ENCODE data around the gene INSIG1.

INSIG1 gene

DNA sequence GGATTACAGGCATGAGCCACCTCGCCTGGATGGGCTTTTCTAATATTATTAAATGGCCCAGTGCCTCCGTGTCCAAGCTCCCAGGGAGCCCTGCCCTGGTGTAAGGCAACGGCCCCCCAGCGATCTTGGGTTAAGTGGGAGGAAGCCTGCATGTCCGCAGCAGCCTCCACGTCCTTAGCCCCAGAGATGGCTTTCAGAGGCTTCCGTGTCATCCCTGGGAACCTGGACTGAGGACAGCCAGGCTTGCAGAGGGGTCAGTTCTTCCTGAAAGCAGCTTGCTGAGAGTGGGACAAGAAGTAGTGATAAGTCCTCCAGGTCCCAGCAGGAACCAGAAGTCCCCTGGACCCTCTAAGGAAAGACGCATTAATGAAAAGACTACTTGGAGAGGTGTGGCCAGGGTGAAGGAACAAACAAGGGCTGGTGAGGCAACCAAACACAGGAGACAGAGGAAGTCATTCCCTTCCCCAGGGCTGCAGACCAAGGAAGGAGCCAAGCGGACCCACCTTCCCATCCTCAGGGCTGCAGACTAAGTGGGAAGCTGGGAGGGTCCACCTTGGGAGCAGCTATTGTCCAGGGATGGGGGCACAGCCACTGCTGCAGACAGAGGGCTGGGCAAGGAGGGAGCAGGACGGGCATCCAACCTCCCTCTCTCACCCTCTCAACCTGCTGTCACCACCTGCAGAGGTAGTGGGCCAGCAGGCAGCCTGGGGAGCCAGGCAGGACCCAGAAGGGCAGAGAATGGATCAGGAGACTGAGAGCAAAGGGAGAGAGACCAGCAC lies 13.0 kb upstream of the INSIG1 start:
- TF ChIP-seq, protein P1, sequence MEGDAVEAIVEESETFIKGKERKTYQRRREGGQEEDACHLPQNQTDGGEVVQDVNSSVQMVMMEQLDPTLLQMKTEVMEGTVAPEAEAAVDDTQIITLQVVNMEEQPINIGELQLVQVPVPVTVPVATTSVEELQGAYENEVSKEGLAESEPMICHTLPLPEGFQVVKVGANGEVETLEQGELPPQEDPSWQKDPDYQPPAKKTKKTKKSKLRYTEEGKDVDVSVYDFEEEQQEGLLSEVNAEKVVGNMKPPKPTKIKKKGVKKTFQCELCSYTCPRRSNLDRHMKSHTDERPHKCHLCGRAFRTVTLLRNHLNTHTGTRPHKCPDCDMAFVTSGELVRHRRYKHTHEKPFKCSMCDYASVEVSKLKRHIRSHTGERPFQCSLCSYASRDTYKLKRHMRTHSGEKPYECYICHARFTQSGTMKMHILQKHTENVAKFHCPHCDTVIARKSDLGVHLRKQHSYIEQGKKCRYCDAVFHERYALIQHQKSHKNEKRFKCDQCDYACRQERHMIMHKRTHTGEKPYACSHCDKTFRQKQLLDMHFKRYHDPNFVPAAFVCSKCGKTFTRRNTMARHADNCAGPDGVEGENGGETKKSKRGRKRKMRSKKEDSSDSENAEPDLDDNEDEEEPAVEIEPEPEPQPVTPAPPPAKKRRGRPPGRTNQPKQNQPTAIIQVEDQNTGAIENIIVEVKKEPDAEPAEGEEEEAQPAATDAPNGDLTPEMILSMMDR (IDR thresholded peaks at IDR 0.05; ENCODE audit: control insufficient read depth, extremely low read depth, insufficient read depth): no peak
- no peak for DNase-seq (ENCODE audit: low read depth)
- no peak overlapping the region for H3K4me3 ChIP-seq (ENCODE audit: low read depth, low read length)

DNA sequence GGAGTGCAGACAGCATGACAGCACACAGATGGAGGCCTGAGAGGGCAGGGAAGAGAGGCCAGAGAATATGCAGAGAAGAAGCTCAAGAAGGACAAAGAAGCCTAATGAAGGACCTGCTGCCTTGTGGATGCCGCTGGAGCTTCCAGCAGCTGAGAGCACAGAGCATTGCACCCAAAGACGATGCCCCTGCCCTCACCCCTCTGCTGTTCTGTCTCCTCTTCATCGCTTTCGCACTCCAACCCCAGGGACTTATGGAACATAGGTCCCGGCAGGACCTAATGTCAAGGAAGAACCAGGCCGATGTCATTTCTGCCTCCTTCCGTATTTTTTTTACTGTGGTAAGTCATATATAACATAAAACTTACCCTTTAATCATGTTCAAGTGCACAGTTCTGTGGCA lies 12.3 kb upstream of the INSIG1 start:
- DNase-seq (ENCODE audit: low read depth): no peak
- no peak overlapping the region for H3K4me3 ChIP-seq (ENCODE audit: low read depth, low read length)
- TF ChIP-seq, protein P1 (IDR thresholded peaks at IDR 0.05; ENCODE audit: control insufficient read depth, extremely low read depth, insufficient read depth): no peak

DNA sequence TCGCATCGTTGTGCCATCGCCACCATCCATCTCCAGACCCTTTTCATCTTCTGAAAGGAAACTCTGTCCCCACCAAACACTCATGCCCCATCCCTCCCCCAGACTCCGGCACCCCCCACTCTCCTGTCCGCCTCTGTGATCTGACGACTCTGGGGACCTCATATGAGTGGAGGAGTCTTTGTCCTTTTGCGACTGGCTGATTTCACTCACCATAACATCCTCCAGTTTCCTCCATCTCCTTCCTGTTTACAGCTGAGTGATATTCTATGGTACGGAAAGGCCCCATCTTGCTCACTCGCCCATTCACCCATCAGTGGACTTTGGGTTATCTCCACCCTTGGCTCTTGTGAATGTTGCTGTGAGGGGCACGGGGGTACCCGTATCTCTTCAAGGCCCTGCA lies 11.8 kb upstream of the INSIG1 start:
- TF ChIP-seq, protein P1 (IDR thresholded peaks at IDR 0.05; ENCODE audit: control insufficient read depth, extremely low read depth, insufficient read depth): no peak
- DNase-seq (ENCODE audit: low read depth): no peak
- no peak overlapping the region for H3K4me3 ChIP-seq (ENCODE audit: low read depth, low read length)

DNA sequence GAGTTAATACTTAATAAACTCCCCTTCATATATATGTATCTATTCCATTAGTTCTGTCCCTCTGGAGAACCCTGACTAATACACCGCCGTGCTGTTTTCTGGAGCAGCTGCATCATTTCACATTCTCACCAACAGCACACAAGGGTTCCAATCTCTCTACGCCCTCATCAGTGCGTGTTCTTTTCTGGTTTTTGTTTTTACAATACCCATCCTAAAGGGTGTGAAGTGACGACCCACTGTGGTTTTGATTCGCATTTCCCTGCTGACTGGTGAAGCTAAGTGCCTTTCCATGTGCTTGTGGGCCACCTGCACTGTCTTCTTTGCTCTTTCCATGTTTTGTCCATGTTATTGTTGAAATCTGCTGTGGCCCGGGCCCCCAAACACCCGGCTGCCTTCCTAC lies 11.0 kb upstream of the INSIG1 start:
- no peak overlapping the region for H3K4me3 ChIP-seq (ENCODE audit: low read depth, low read length)
- DNase-seq (ENCODE audit: low read depth): no peak
- TF ChIP-seq, protein P1 (IDR thresholded peaks at IDR 0.05; ENCODE audit: control insufficient read depth, extremely low read depth, insufficient read depth): no peak

DNA sequence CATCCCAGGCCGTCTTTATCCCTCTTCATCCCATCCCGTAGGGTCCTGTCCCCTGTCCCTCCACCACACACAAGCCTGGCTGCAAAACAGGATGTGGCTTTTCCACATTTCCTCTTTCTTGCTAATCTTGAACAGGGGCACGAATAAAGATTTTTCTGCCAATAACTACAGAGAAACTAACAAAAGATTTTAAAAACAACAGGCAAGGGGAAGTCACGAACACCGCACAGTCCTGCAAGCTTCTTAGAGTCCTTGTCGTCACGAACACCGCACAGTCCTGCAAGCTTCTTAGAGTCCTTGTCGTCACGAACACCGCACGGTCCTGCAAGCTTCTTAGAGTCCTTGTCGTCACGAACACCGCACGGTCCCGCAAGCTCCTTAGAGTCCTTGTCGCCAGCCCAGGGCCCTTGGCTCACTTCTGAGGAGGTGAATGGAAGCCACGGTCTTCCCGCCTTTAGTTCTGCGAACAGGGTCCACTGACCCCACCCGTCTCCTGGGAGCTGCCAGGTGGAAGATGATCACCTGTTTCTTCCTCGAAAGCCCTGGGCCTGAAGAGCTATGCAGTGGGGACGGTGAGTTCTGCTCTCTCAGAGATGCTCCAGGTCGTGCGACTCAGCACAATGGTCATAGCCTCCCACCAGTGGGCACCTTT lies 10.3 kb upstream of the INSIG1 start:
- TF ChIP-seq, protein P1 (IDR thresholded peaks at IDR 0.05; ENCODE audit: control insufficient read depth, extremely low read depth, insufficient read depth): no peak
- no peak overlapping the region for H3K4me3 ChIP-seq (ENCODE audit: low read depth, low read length)
- no peak for DNase-seq (ENCODE audit: low read depth)

DNA sequence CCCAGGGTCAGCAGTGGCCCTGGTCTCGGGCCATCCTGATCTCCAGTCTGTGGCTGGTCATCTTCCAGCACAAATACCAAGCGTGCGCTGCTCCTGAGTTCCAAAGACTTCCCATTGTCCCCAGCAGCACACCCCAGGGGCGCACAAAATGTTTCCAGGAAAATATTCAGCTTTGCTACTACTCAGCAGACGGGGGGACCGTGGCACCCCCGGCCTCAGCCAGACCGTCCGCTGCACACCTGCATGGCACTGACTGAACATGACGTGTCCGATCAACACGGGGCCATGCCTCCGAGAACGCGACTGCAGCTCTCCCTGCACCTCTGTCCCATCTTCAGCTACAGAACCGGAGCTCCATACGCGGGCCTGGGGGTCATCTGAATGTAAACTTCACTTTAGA lies 9.6 kb upstream of the INSIG1 start:
- TF ChIP-seq, protein P1 (IDR thresholded peaks at IDR 0.05; ENCODE audit: control insufficient read depth, extremely low read depth, insufficient read depth): no peak
- no peak for DNase-seq (ENCODE audit: low read depth)

More for the DNA sequence above, 9.6 kb upstream of the INSIG1 start:
- no peak overlapping the region for H3K4me3 ChIP-seq (ENCODE audit: low read depth, low read length)
